GM21619 (cell line): ENCODE data around the gene RRBP1.

Experiments
- ATAC-seq: cut with Tn5 transposase; IDR thresholded peaks from one replicate; pipeline ENCODE4 v1.9.1; 2021; ENCODE audit not compliant: unreplicated experiment

Gene RRBP1

GRCh38 chr20:17624070-17624469 lies 58.0 kb downstream of the RRBP1 start:
- ATAC-seq: no peak

- no peak for ATAC-seq
Observed at GRCh38 chr20:17622851-17623508, 59.1 kb downstream of the RRBP1 start.

DNA sequence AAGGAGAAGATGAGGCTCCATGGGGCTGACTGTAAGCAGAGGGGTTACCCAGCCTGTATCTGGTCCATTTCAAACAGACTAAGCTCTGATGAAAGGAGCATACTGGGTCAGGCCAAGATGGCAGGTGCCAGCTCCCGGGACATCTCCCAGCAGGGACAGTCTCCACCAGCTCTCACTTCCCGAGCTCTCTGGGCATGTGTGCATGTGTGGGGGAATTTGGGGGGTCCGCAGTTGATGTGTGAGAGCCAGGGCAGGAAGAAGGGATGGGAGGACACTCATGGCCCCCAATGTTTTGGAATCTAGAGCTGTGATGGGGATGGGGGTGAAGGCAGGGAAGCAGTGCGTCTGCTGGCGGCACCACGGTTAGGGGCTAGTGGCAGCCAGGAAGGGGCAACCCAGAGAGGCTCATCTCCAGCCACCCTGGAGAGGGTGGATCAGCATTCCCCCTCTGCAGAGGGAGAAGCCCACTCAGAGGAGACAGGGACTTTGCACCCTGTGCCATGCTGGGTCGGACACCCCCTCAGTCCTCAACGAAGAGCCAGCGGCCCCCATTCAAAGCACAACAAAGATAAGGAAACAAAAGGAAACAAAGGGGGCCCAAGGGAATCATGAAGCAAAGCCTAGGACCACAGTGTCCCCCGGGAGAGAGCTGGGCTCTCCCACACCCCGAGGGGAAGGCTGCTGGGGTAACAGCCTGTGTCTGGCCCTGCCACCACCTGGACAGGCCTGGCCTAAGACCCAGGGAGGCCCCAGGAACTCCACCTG lies 59.8 kb downstream of the RRBP1 start:
- no peak for ATAC-seq

- no peak for ATAC-seq
Observed at GRCh38 chr20:17621229-17621968, 60.6 kb downstream of the RRBP1 start.

DNA sequence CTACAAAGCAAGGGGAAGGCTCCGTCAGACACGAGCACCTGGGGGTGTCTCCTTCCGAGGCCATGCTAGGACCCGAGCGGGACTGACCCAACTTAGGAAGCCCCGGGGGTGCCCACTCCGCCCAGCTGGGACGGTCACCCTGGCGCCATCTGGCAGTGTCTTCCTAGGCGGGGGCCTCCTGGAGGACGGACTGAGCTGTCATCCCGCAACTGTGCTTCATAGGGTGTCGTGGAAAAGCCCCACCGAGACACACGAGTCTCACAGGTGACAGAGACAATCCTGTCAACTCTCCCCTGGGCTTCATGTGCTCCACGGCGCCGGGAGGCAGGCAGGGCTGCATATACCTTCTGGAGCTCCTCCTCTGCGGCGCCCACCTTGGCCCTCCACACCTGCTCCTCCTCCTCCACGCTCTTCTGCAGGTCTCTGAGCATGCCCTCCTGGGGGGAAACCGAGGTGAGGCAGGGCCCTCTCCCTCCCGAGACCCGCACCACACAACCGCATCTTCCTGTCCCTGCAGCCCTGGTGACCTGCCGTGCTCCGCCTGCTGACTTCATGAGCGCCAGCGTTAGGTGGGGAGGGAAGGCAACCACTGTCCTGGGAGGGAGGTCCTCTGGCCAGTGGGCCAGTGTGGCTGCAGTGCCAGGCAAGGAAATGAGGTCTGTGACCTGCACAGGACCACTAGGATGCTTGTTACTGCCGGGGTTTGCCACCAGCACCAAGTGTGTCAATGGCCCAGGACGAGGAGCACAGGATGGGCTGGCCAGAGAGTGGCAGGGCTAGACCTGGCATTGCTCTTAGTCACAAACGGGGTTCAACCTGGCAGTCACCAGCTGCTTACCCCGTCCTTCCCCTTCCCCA lies 61.4 kb downstream of the RRBP1 start:
- ATAC-seq: no peak

- no peak for ATAC-seq
Observed at GRCh38 chr20:17619351-17620093, 62.5 kb downstream of the RRBP1 start.

- no peak for ATAC-seq
Observed at GRCh38 chr20:17618673-17619013, 63.4 kb downstream of the RRBP1 start.

DNA sequence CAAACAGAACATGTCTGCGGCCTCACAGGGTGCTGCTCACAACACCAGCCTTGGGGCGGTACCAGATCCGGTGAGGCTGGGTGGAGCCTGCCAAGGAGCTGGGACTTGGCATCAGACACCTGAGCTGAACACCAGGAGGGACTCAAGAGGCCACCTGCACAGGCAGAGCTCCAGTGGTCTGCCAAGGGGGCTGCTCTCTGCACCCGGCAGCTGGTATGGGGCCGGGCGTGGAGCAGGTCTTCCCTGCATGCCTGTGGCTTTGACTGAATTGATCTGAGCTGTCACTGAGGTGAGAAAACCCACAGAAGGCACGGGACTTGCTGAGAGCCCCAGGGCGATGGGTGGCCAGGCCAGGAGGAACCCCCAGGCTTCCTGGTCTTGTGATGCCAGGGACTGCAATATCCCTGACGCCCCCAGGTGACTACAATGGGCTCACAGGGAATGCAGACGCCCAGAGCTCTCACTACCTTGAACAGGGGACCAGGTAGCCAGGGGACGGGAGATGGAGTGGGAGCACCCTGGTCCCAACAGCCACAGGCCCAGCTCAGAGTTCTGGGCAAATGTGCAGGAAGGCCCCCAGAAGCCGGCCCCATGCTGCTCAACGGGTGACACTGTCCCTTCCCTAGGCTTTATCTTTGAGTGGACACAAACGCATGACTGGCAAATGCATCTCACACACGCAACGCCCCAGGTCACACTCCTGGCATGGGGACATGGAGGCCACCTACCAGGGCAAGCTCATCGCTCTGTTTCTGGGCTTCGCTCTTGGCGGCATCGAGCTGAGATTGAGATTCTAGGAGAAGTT lies 64.0 kb downstream of the RRBP1 start:
- ATAC-seq: no peak

DNA sequence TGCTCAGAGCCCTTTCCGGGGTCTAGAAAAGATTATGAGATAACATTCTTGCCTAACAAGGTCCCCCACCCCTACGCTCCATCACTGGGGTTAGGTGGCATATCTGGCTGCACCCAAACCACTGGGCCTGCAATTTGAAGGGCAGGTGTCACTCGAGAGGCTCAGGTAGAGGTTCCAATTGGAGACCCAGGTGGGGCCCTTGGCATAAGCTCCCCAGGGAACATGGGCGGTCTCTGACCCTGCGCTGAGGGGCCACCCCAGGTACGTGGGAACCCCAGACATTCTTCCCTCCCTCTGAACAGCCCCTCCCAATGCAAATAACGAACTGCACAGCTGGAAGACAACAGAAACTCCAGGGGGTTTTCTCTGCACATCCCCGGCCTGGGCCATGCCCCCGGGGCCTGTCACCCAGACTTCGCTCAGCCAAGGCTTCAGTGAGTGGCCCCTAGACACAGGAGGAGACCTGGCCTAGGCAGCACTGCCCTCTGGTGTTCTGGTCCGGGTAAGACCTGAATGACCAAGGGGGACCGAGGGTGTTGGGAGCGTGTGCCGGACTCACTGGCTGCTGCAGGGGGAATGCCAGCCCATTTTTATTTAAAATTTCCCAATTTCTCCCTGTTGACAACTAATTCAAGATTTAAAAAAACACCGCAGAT lies 64.7 kb downstream of the RRBP1 start:
- no peak for ATAC-seq

GRCh38 chr20:17616480-17617211 lies 65.4 kb downstream of the RRBP1 start:
- no peak for ATAC-seq

DNA sequence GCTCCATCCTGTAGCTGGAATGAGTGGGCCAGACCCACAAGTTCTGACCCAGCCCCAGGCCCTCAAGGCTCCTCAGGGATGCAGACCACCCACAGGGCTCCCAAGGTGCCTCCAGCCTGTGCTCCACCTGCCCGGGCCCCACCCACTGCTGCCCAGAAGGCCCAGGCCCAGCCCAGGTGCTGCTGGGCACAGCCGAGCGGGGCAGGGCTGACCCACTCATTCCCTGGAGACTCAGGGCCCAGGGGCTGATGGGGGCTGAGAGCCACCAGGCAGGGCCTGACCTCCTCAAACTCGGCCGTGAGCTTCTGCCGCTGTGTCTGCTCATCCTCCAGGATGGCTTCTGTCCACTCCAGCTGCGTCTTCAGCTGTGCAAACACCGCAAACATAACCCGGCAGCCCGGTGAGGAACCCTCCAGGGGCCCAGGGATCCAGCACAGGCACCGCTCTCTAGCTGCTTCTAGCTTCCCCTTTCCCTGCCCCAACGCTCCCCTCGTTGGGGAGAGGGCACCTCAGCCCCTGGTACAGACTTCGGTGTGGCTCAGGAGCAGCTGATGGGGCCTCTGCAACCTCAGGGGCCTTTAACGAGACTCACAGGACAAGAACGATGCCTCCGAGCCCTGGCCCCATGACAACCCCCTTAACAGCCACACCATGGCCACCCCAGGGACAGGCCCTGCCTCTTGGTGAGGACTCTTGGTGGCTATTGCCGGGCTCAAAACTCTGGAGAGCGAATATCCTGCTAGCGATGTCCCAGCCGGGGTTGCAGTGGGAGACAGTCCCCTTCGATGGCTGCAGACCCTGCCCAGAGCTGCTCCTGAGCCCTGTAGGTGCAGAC lies 66.2 kb downstream of the RRBP1 start:
- no peak for ATAC-seq

- no peak for ATAC-seq
Observed at GRCh38 chr20:17614812-17615644, 67.0 kb downstream of the RRBP1 start.

GRCh38 chr20:17614176-17614811 lies 67.7 kb downstream of the RRBP1 start:
- no peak for ATAC-seq

DNA sequence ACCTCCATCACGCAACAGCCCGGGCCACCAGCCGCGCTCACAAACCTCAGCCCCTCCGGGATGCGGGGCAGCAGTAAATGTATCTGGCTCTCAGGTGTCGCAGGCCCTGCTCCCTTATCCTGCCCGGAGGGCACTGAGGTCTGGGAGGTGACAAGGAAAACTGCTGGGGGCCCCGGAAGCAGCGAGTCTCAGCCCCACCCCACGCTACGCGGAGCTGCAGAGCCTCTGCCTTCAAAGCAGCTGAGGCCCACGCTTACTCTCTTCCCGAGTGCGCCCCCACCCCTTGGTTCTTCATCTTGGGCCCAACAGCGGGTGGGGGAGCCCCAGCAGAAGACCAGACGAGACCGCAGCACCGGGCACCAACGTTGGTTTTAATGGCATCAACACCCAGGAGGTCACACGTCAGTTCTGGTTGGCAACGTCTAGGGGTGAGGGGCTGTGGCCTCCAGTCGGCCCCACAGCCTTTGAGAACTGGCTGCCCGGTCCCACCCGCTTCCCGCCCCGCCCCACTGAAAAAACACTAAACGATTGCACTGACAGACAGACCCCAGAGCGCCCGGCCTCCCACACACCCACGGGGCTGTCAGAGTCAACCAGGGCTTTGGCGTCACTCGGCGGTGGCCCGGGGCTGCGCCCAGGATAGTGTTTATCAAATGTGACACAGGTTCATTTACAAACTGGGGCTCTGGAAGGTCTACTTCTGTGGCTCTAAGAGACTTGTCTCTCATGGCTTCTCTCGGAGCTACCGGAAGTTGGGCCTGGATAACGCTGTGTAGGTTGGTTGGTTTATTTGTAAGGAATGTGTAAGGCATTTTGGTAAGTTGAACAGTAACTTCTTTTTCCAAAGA lies 68.5 kb downstream of the RRBP1 start:
- no peak for ATAC-seq

GRCh38 chr20:17612992-17613327 lies 69.1 kb downstream of the RRBP1 start:
- no peak for ATAC-seq
